H1 (cell line): ENCODE results near the gene OTOGL.

ENCODE experiments used
- CBX8 ChIP-seq: fragments of 300-800, 300-1000 bp; sonication (generic); IDR thresholded peaks from 2 replicates; pipeline ENCODE4 v1.7.1; 2016; ENCODE audit warnings: low read depth, low read length, borderline replicate concordance
- CREB1 ChIP-seq: IDR thresholded peaks from 2 replicates; pipeline ENCODE4 v1.6.1; 2012; ENCODE audit warnings: inconsistent platforms
- CTCF ChIP-seq, 3 experiments: IDR thresholded peaks; 1 replicate in 2 of 3; 2 replicates in 1 of 3; pipeline versions ENCODE4 v1.5.1 to v1.6.1; 2011; ENCODE audit warnings: low read length in 3 of 3, mild to moderate bottlenecking in 3 of 3, inconsistent platforms in 2 of 3, low read depth in 1 of 3, moderate library complexity in 1 of 3; ENCODE audit not compliant: insufficient read depth in 1 of 3; ENCODE audit errors: control extremely low read depth in 1 of 3
- EZH2 ChIP-seq: fragments of 200-600 bp; sonication (generic); IDR thresholded peaks from 2 replicates; pipeline ENCODE4 v1.7.1; 2012; ENCODE audit warnings: low read depth, mild to moderate bottlenecking, moderate library complexity, low read length, inconsistent platforms; ENCODE audit not compliant: severe bottlenecking
- KDM1A ChIP-seq: fragments of 200-600, 300-600 bp; sonication (generic); IDR thresholded peaks from 2 replicates; pipeline ENCODE4 v1.7.1; 2016; ENCODE audit warnings: mild to moderate bottlenecking, low read length, borderline replicate concordance
- POLR2A ChIP-seq, 2 experiments: IDR thresholded peaks; 1 replicate in 1 of 2; 2 replicates in 1 of 2; pipeline ENCODE4 v1.6.1; 2011; ENCODE audit warnings: low read depth in 2 of 2, low read length in 2 of 2, mild to moderate bottlenecking in 2 of 2; ENCODE audit errors: control extremely low read depth in 1 of 2
- SIN3A ChIP-seq, 2 experiments: IDR thresholded peaks in 1 of 2; conservative IDR thresholded peaks in 1 of 2; 2 replicates each; pipeline ENCODE4 v1.6.1; 2011 to 2012; ENCODE audit warnings: low read length in 2 of 2, improper control_type of control experiment in 1 of 2, low read depth in 1 of 2, mild to moderate bottlenecking in 1 of 2
- TCF12 ChIP-seq: IDR thresholded peaks from 2 replicates; pipeline ENCODE4 v1.6.1; 2011; ENCODE audit warnings: low read depth, mild to moderate bottlenecking, low read length
- USF2 ChIP-seq: IDR thresholded peaks from 2 replicates; pipeline ENCODE4 v1.6.1; 2011; ENCODE audit warnings: low read length, improper control_type of control experiment
- ZNF274 ChIP-seq: IDR thresholded peaks from 2 replicates; pipeline ENCODE4 v1.7.0; 2012; ENCODE audit warnings: low read length, borderline replicate concordance; ENCODE audit errors: extremely low read depth

DNA sequence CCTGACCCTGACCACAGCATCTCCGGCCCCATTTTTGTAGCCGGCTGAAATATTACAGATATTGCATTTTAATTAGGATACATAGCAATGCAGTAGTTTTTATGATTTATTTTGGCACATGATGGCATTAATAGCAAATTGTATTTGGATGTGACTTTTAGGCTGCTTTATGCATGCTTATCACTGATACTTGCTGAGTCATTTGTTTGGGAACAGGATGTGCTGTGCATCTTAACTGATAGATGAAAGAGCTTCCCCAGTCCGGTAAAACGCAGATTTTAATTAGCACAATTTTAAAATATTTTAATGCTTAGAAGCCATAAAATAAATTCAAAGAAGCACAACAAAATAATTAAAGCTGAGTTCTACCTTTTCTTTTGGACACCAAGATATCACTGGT is 90.7 kb downstream of the OTOGL start:
- TF ChIP-seq SIN3A (conservative IDR thresholded peaks at IDR 0.05 in 1 of 2, IDR thresholded peaks at IDR 0.05 in 1 of 2; ENCODE audit: low read depth in 1 of 2, low read length in 2 of 2) (no peak), EZH2 (no peak), CTCF (IDR thresholded peaks at IDR 0.05; ENCODE audit: control extremely low read depth in 1 of 3, insufficient read depth in 1 of 3, low read depth in 1 of 3, low read length in 3 of 3) (no peak), POLR2A (IDR thresholded peaks at IDR 0.05; ENCODE audit: control extremely low read depth in 1 of 2, low read depth in 2 of 2, low read length in 2 of 2) (no peak), TCF12 (no peak), ZNF274 (no peak), USF2 (no peak), KDM1A (no peak), CBX8 (no peak), CREB1 (no peak)
